Stimulated activated memory B cell treated with anti-CD40 and anti-IgM and Interleukin-4, amounts not matched to agents 10 μg/mL and 1 μg/mL and 100 μg/mL, for 72 hours (primary cell): ENCODE results near the gene INVS.
"Not testable (repeated sequence)": the region's sequence is repeated elsewhere in the genome, so short reads cannot be mapped to it uniquely, and the experiment has no call there.

ENCODE experiments used
- ATAC-seq: fragments of 150-1000 bp; cut with Tn5 transposase; 2 replicates; pipeline ENCODE4 v1.10.0; 2021
- H3K27ac Mint-ChIP-seq: one replicate; pipeline ENCODE4 v1.8.0; 2022; ENCODE audit warnings: mild to moderate bottlenecking, mixed read lengths
- H3K27me3 Mint-ChIP-seq: one replicate; pipeline ENCODE4 v1.8.0; 2022; ENCODE audit warnings: mixed read lengths
- H3K36me3 Mint-ChIP-seq: one replicate; pipeline ENCODE4 v1.8.0; 2022; ENCODE audit warnings: mixed read lengths
- H3K4me1 Mint-ChIP-seq: one replicate; pipeline ENCODE4 v1.8.0; 2022; ENCODE audit warnings: mixed read lengths
- H3K4me3 Mint-ChIP-seq: one replicate; pipeline ENCODE4 v1.8.0; 2022; ENCODE audit warnings: mild to moderate bottlenecking, moderate library complexity, mixed read lengths
- H3K9me3 Mint-ChIP-seq: one replicate; pipeline ENCODE4 v1.8.0; 2022; ENCODE audit warnings: mixed read lengths

The INVS gene

GRCh38 chr9:100222674-100223073, 123.6 kb downstream of the INVS start:
- Mint-ChIP-seq H3K36me3 (no peaks in the 10 kb centered on the region), H3K27ac (no peak overlapping the region), H3K9me3 (no peaks in the 10 kb centered on the region), H3K27me3 (no peaks in the 10 kb centered on the region), H3K4me3 (no peak overlapping the region), H3K4me1 (peaks cover 19% of the 10 kb centered on the region)
- ATAC-seq = no peak

- Mint-ChIP-seq H3K36me3 (peaks cover 33% of the 10 kb centered on the region), H3K27me3 (no peaks in the 10 kb centered on the region), H3K27ac (no peak overlapping the region), H3K4me1 (peaks cover 2% of the 10 kb centered on the region), H3K4me3 (no peak overlapping the region), H3K9me3 (no peaks in the 10 kb centered on the region)
- ATAC-seq = no peak
Measured at GRCh38 chr9:100227636-100228035, 128.6 kb downstream of the INVS start.

- H3K4me1 Mint-ChIP-seq = no peaks in the 10 kb centered on the region
- no peaks in the 10 kb centered on the region for H3K27me3 Mint-ChIP-seq
- no peak overlapping the region for H3K27ac Mint-ChIP-seq
- no peaks in the 10 kb centered on the region for H3K9me3 Mint-ChIP-seq
- no peak overlapping the region for H3K4me3 Mint-ChIP-seq
- ATAC-seq = no peak
- H3K36me3 Mint-ChIP-seq = peaks cover 41% of the 10 kb centered on the region
Measured at GRCh38 chr9:100228352-100228869, 129.4 kb downstream of the INVS start.

GRCh38 chr9:100229136-100229535, 130.1 kb downstream of the INVS start:
- no peaks in the 10 kb centered on the region for H3K4me1 Mint-ChIP-seq
- H3K36me3 Mint-ChIP-seq = peaks cover 47% of the 10 kb centered on the region
- no peaks in the 10 kb centered on the region for H3K27me3 Mint-ChIP-seq
- no peak overlapping the region for H3K27ac Mint-ChIP-seq
- no peak for ATAC-seq
- H3K9me3 Mint-ChIP-seq = no peaks in the 10 kb centered on the region
- no peak overlapping the region for H3K4me3 Mint-ChIP-seq

GRCh38 chr9:100229561-100229960, 130.5 kb downstream of the INVS start:
- H3K36me3 Mint-ChIP-seq = peaks cover 52% of the 10 kb centered on the region
- no peaks in the 10 kb centered on the region for H3K4me1 Mint-ChIP-seq
- no peak for ATAC-seq
- no peak overlapping the region for H3K27ac Mint-ChIP-seq
- no peaks in the 10 kb centered on the region for H3K27me3 Mint-ChIP-seq
- no peaks in the 10 kb centered on the region for H3K9me3 Mint-ChIP-seq
- H3K4me3 Mint-ChIP-seq = no peak overlapping the region

GRCh38 chr9:100236986-100237385, 137.9 kb downstream of the INVS start:
- not testable (repeated sequence) for H3K27ac Mint-ChIP-seq

GRCh38 chr9:100240512-100240911, 141.5 kb downstream of the INVS start:
- no peak overlapping the region for H3K4me3 Mint-ChIP-seq
- no peak for ATAC-seq
- no peaks in the 10 kb centered on the region for H3K4me1 Mint-ChIP-seq
- no peak overlapping the region for H3K27ac Mint-ChIP-seq
- H3K27me3 Mint-ChIP-seq = no peaks in the 10 kb centered on the region
- H3K9me3 Mint-ChIP-seq = peaks cover 5% of the 10 kb centered on the region
- H3K36me3 Mint-ChIP-seq = peaks cover 65% of the 10 kb centered on the region

More at GRCh38 chr9:100236986-100237385, 137.9 kb downstream of the INVS start:
- not testable (repeated sequence) for H3K4me1 Mint-ChIP-seq, ATAC-seq, H3K4me3 Mint-ChIP-seq, H3K9me3 Mint-ChIP-seq, H3K27me3 Mint-ChIP-seq
- peaks cover 81% of the 10 kb centered on the region for H3K36me3 Mint-ChIP-seq

GRCh38 chr9:100267211-100267610, 168.2 kb downstream of the INVS start:
- no peak overlapping the region for H3K27ac Mint-ChIP-seq

GRCh38 chr9:100268271-100268670, 169.2 kb downstream of the INVS start:
- no peak for ATAC-seq
- H3K27me3 Mint-ChIP-seq = no peaks in the 10 kb centered on the region
- no peak overlapping the region for H3K4me3 Mint-ChIP-seq
- no peaks in the 10 kb centered on the region for H3K4me1 Mint-ChIP-seq
- no peaks in the 10 kb centered on the region for H3K9me3 Mint-ChIP-seq
- peaks cover 50% of the 10 kb centered on the region for H3K36me3 Mint-ChIP-seq
- H3K27ac Mint-ChIP-seq = no peak overlapping the region

More at GRCh38 chr9:100267211-100267610, 168.2 kb downstream of the INVS start:
- Mint-ChIP-seq H3K4me3 (no peak overlapping the region), H3K9me3 (no peaks in the 10 kb centered on the region), H3K36me3 (peaks cover 42% of the 10 kb centered on the region), H3K27me3 (no peaks in the 10 kb centered on the region), H3K4me1 (no peaks in the 10 kb centered on the region)
- ATAC-seq = no peak

- Mint-ChIP-seq H3K27me3 (no peaks in the 10 kb centered on the region), H3K9me3 (no peaks in the 10 kb centered on the region), H3K4me3 (no peak overlapping the region), H3K36me3 (peaks cover 41% of the 10 kb centered on the region), H3K4me1 (no peaks in the 10 kb centered on the region), H3K27ac (no peak overlapping the region)
- no peak for ATAC-seq
Measured at GRCh38 chr9:100269656-100270055, 170.6 kb downstream of the INVS start.

- no peaks in the 10 kb centered on the region for H3K27me3 Mint-ChIP-seq
- H3K27ac Mint-ChIP-seq = peak overlapping the region; percentile 23
Measured at GRCh38 chr9:100277166-100277979, 178.3 kb downstream of the INVS start.

GRCh38 chr9:100281066-100281465, 182.0 kb downstream of the INVS start:
- H3K4me1 Mint-ChIP-seq = peaks cover 10% of the 10 kb centered on the region
- peaks cover 56% of the 10 kb centered on the region for H3K36me3 Mint-ChIP-seq
- no peak for ATAC-seq
- no peak overlapping the region for H3K27ac Mint-ChIP-seq
- H3K9me3 Mint-ChIP-seq = peaks cover 7% of the 10 kb centered on the region
- no peaks in the 10 kb centered on the region for H3K27me3 Mint-ChIP-seq
- no peak overlapping the region for H3K4me3 Mint-ChIP-seq

More at GRCh38 chr9:100277166-100277979, 178.3 kb downstream of the INVS start:
- H3K4me1 Mint-ChIP-seq = peaks cover 10% of the 10 kb centered on the region
- no peak overlapping the region for H3K4me3 Mint-ChIP-seq
- H3K36me3 Mint-ChIP-seq = peaks cover 56% of the 10 kb centered on the region
- no peak for ATAC-seq
- no peaks in the 10 kb centered on the region for H3K9me3 Mint-ChIP-seq

GRCh38 chr9:100281676-100282387, 182.8 kb downstream of the INVS start:
- Mint-ChIP-seq H3K4me3 (no peak overlapping the region), H3K9me3 (peaks cover 7% of the 10 kb centered on the region), H3K36me3 (peaks cover 56% of the 10 kb centered on the region), H3K27me3 (no peaks in the 10 kb centered on the region), H3K27ac (no peak overlapping the region), H3K4me1 (peaks cover 6% of the 10 kb centered on the region)
- no peak for ATAC-seq

- Mint-ChIP-seq H3K4me1 (peaks cover 1% of the 10 kb centered on the region), H3K36me3 (peaks cover 56% of the 10 kb centered on the region), H3K4me3 (no peak overlapping the region), H3K27ac (no peak overlapping the region), H3K9me3 (peaks cover 7% of the 10 kb centered on the region), H3K27me3 (no peaks in the 10 kb centered on the region)
- ATAC-seq = no peak
Measured at GRCh38 chr9:100282388-100282719, 183.3 kb downstream of the INVS start.

GRCh38 chr9:100284247-100284646, 185.2 kb downstream of the INVS start:
- H3K9me3 Mint-ChIP-seq = peaks cover 11% of the 10 kb centered on the region
- H3K27ac Mint-ChIP-seq = no peak overlapping the region
- ATAC-seq = no peak
- no peak overlapping the region for H3K4me3 Mint-ChIP-seq
- H3K27me3 Mint-ChIP-seq = no peaks in the 10 kb centered on the region
- H3K4me1 Mint-ChIP-seq = no peaks in the 10 kb centered on the region
- H3K36me3 Mint-ChIP-seq = peaks cover 61% of the 10 kb centered on the region

- no peak for ATAC-seq
- H3K36me3 Mint-ChIP-seq = peaks cover 64% of the 10 kb centered on the region
- no peak overlapping the region for H3K4me3 Mint-ChIP-seq
- H3K27ac Mint-ChIP-seq = no peak overlapping the region
- peaks cover 11% of the 10 kb centered on the region for H3K9me3 Mint-ChIP-seq
- H3K27me3 Mint-ChIP-seq = no peaks in the 10 kb centered on the region
- no peaks in the 10 kb centered on the region for H3K4me1 Mint-ChIP-seq
Measured at GRCh38 chr9:100285080-100285479, 186.0 kb downstream of the INVS start.
